HepG2 (cell line): ENCODE results near the gene DAG1. TPM values are rescaled to one million over a fixed set of nuclear protein-coding genes. Genes with fewer than 3 reads are reported as not detected.

Source experiments
- AGO2 ChIP-seq: fragments of 200-400 bp; formaldehyde crosslinking; optimal IDR thresholded peaks from 2 replicates; pipeline ENCODE3; 2017; ENCODE audit warnings: mild to moderate bottlenecking, low read depth, low read length, moderate library complexity
- E2F5 ChIP-seq: sonication (generic); formaldehyde crosslinking; conservative IDR thresholded peaks from 2 replicates; pipeline ENCODE4 v1.4.0; 2020; ENCODE audit warnings: missing genetic modification reagents
- GTF3A ChIP-seq: sonication (generic); formaldehyde crosslinking; conservative IDR thresholded peaks from 2 replicates; pipeline ENCODE4 v1.4.0; 2020; ENCODE audit warnings: mild to moderate bottlenecking, missing genetic modification reagents
- HOXD1 ChIP-seq: sonication (generic); formaldehyde crosslinking; IDR thresholded peaks from 2 replicates; pipeline ENCODE4 v1.5.0; 2020; ENCODE audit warnings: missing genetic modification reagents
- IRF9 ChIP-seq: sonication (generic); formaldehyde crosslinking; IDR thresholded peaks from 2 replicates; pipeline ENCODE4 v1.8.0; 2022; ENCODE audit warnings: missing genetic modification reagents, mild to moderate bottlenecking, borderline replicate concordance
- MXD3 ChIP-seq: IDR thresholded peaks from 2 replicates; pipeline ENCODE4 v1.6.1; 2016; ENCODE audit warnings: mild to moderate bottlenecking, missing biosample characterization, missing genetic modification reagents
- RFXANK ChIP-seq: IDR thresholded peaks from 2 replicates; pipeline ENCODE4 v1.6.1; 2016
- SNAI1 ChIP-seq: sonication (generic); formaldehyde crosslinking; IDR thresholded peaks from 2 replicates; pipeline ENCODE4 v1.5.0; 2020; ENCODE audit warnings: mild to moderate bottlenecking, missing genetic modification reagents, borderline replicate concordance
- SP1 ChIP-seq, 2 experiments: fragments of 450-650 bp in 1 of 2; sonication (generic) in 1 of 2; formaldehyde crosslinking in 1 of 2; IDR thresholded peaks; 2 replicates each; pipeline versions ENCODE4 v1.4.0 to v1.6.1; 2016 to 2020; ENCODE audit warnings: missing genetic modification reagents in 1 of 2
- ZBTB44 ChIP-seq: sonication (generic); formaldehyde crosslinking; IDR thresholded peaks from 2 replicates; pipeline ENCODE4 v1.4.0; 2020; ENCODE audit warnings: missing genetic modification reagents
- ZC3H4 ChIP-seq: sonication (generic); formaldehyde crosslinking; IDR thresholded peaks from 2 replicates; pipeline ENCODE4 v1.4.0; 2020; ENCODE audit warnings: missing genetic modification reagents, borderline replicate concordance
- ZNF230 ChIP-seq: sonication (generic); formaldehyde crosslinking; IDR thresholded peaks from 2 replicates; pipeline ENCODE4 v1.4.0; 2020; ENCODE audit warnings: mild to moderate bottlenecking, missing genetic modification reagents
- ZNF263 ChIP-seq: sonication (generic); formaldehyde crosslinking; IDR thresholded peaks from 2 replicates; pipeline ENCODE4 v1.4.0; 2020; ENCODE audit warnings: missing genetic modification reagents
- ZNF280B ChIP-seq: sonication (generic); formaldehyde crosslinking; IDR thresholded peaks from 2 replicates; pipeline ENCODE4 v1.5.0; 2020; ENCODE audit warnings: missing genetic modification reagents, mild to moderate bottlenecking, borderline replicate concordance
- ZNF343 ChIP-seq: sonication (generic); formaldehyde crosslinking; IDR thresholded peaks from 2 replicates; pipeline ENCODE4 v1.4.0; 2020; ENCODE audit warnings: mild to moderate bottlenecking, missing genetic modification reagents
- ZNF362 ChIP-seq: sonication (generic); formaldehyde crosslinking; IDR thresholded peaks from 2 replicates; pipeline ENCODE4 v1.4.0; 2020; ENCODE audit warnings: missing genetic modification reagents, mild to moderate bottlenecking, borderline replicate concordance
- ZNF678 ChIP-seq: sonication (generic); formaldehyde crosslinking; IDR thresholded peaks from 2 replicates; pipeline ENCODE4 v1.4.0; 2020; ENCODE audit warnings: mild to moderate bottlenecking, missing genetic modification reagents
- ZNF761 ChIP-seq: sonication (generic); formaldehyde crosslinking; conservative IDR thresholded peaks from 2 replicates; pipeline ENCODE4 v1.4.0; 2020; ENCODE audit warnings: mild to moderate bottlenecking, missing genetic modification reagents
- ZSCAN25 ChIP-seq: sonication (generic); formaldehyde crosslinking; IDR thresholded peaks from 2 replicates; pipeline ENCODE4 v1.8.0; 2022; ENCODE audit warnings: mild to moderate bottlenecking, missing genetic modification reagents
- polyA plus RNA-seq, 8 experiments: library from polyadenylated mRNA; depleted of rRNA in 3 of 8; stranded (reverse) in 7 of 8; unstranded in 1 of 8; fragments of >200 nt; fragmentation: Illumina TruSeq in 4 of 8; extraction: Trizol in 4 of 8; gene quantifications; 2 replicates each; pipeline versions ENCODE4 v1.2.1 to v1.2.3, GENCODE V29; 2011 to 2016; ENCODE audit warnings: low read depth in 4 of 8, missing spikeins in 1 of 8, mixed read lengths in 1 of 8; ENCODE audit not compliant: insufficient read depth in 1 of 8
- total RNA-seq, 5 experiments: library from RNA; depleted of rRNA; stranded (reverse); fragments of >200 nt; fragmentation: Illumina TruSeq; extraction: Trizol; gene quantifications; 2 replicates each; pipeline ENCODE4 v1.2.3, GENCODE V29; 2016; ENCODE audit warnings: low read depth in 1 of 5

Gene DAG1
- total and polyA plus RNA-seq, 2 of the 13 experiments (the other 11 are each of a cell fraction or from before 2014, with no cell fraction given) = 47.3 to 50.4 TPM

GRCh38 chr3:49421890-49422378 is 48.1 kb upstream of the DAG1 start (continued):
- TF ChIP-seq IRF9 (CRISPR knock-in tag) = 0 out of 2 replicates have a peak, but pooled peaks have one; percentile 11
- TF ChIP-seq MXD3 (CRISPR knock-in tag) = peak; percentile 69; the same call in 1 of the 2 replicates
- TF ChIP-seq ZBTB44 (CRISPR knock-in tag) = no peak
- TF ChIP-seq E2F5 (CRISPR knock-in tag) = peak; percentile 87
- peak; percentile 93 for TF ChIP-seq AGO2
- TF ChIP-seq ZNF263 = peak; percentile 92
- 0 out of 2 replicates have a peak, but pooled peaks have one; percentile 2 for TF ChIP-seq HOXD1
- peak; percentile 62; the same call in 1 of the 2 replicates for TF ChIP-seq ZNF362 (CRISPR knock-in tag)
- peak; percentile 42 for TF ChIP-seq ZNF678 (CRISPR knock-in tag)
- no peak for TF ChIP-seq SP1 (IDR thresholded peaks at IDR 0.05)
- 0 out of 2 replicates have a peak, but pooled peaks have one; percentile 1 for TF ChIP-seq SP1 (CRISPR knock-in tag; IDR thresholded peaks at IDR 0.05)
- no peak; the same call in 1 of the 2 replicates for TF ChIP-seq SNAI1 (CRISPR knock-in tag)
- TF ChIP-seq RFXANK (CRISPR knock-in tag) = 0 out of 2 replicates have a peak, but pooled peaks have one; percentile 46
- 0 out of 2 replicates have a peak, but pooled peaks have one; percentile 16 for TF ChIP-seq ZNF280B (CRISPR knock-in tag)
- peak; percentile 45; the same call in 1 of the 2 replicates for TF ChIP-seq ZC3H4 (CRISPR knock-in tag)
- peak; percentile 43; the same call in 1 of the 2 replicates for TF ChIP-seq ZNF343
- 0 out of 2 replicates have a peak, but pooled peaks have one; percentile 58 for TF ChIP-seq GTF3A (CRISPR knock-in tag)
- peak; percentile 31; the same call in 1 of the 2 replicates for TF ChIP-seq ZNF230
- 0 out of 2 replicates have a peak, but pooled peaks have one; percentile 35 for TF ChIP-seq ZNF761 (CRISPR knock-in tag)
- TF ChIP-seq ZSCAN25 (CRISPR knock-in tag) = peak; percentile 46; the same call in 1 of the 2 replicates
